ENCODE data around the gene EXOC2.

DNA sequence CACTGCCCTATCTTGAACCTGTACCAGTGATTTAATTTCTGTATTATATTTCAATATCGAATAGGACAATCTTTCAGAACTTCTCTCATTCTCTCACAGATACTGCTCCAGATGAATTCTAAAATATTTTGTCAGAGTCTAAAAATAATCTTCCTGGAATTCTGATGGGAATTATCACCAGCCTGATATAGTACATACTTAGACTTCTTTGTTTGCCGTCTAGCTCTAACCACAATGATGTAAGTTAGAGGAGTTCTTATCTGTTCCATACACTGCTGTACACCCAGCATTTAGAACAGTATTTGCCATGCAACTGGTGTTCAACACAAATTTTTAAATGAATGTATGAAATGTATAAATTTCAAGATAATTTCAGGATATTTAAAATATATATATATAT lies 34.7 kb downstream of the EXOC2 start:
- TF ChIP-seq POLR2AphosphoS5 (IDR thresholded peaks at IDR 0.05; ENCODE audit: borderline replicate concordance, low read depth, low read length) = no peak
- no peak for TF ChIP-seq EZH2 (IDR thresholded peaks at IDR 0.05)

Measured in SK-N-MC (cell line).